Right lobe of liver (tissue), 6 donors: Measurements from ENCODE around the gene KMT2C. TPM values are rescaled to one million over a fixed set of nuclear protein-coding genes. Genes with fewer than 3 reads are reported as not detected.
A peak's percentile ranks its signal among the peaks of the same experiment; 100 is the strongest.
"Not testable (repeated sequence)": the region's sequence is repeated elsewhere in the genome, so short reads cannot be mapped to it uniquely, and the experiment has no call there.

Source experiments
- ATAC-seq, 4 donors: fragments of 200-7000 bp; cut with Tn5 transposase; one replicate each; pipeline ENCODE4 v1.9.1; 2020; ENCODE audit warnings: mild to moderate bottlenecking in 4 of 4, moderate library complexity in 4 of 4
- DNase-seq, 3 donors: peaks; one replicate each; pipeline ENCODE4 v3.0.0-alpha.2; 2020
- H3K27ac ChIP-seq, 3 donors: fragments of 200-600 bp; one replicate each; pipeline ENCODE4 v1.8.0; 2022
- H3K27me3 ChIP-seq, 2 donors: fragments of 200-600 bp; one replicate each; pipeline ENCODE4 v1.8.0; 2022
- H3K36me3 ChIP-seq, 4 donors: fragments of 200-600 bp; sonication (generic) in 1 of 4; one replicate each; pipeline versions ENCODE4 v1.5.1 to v1.8.0; 2017 to 2022; ENCODE audit warnings: control low read depth in 1 of 4
- H3K4me1 ChIP-seq, 4 donors: fragments of 200-600 bp; sonication (generic) in 1 of 4; one replicate each; pipeline versions ENCODE4 v1.5.1 to v1.8.0; 2017 to 2022; ENCODE audit warnings: control low read depth in 1 of 4
- H3K4me3 ChIP-seq, 3 donors: fragments of 200-600 bp; one replicate each; pipeline ENCODE4 v1.8.0; 2022
- H3K9me3 ChIP-seq, 4 donors: fragments of 200-600 bp; sonication (generic) in 1 of 4; one replicate each; pipeline versions ENCODE4 v1.5.1 to v1.8.0; 2017 to 2022; ENCODE audit warnings: control low read depth in 1 of 4
- POLR2A ChIP-seq: fragments of 450-650 bp; IDR thresholded peaks from one replicate; pipeline ENCODE4 v1.6.1; 2017; ENCODE audit warnings: antibody characterized with exemption, mild to moderate bottlenecking
- WGBS: methylation state at CpG from one replicate; pipeline ENCODE4 v1.1.6; 2018; ENCODE audit warnings: low coverage, low lambda C conversion rate; ENCODE audit not compliant: insufficient coverage; ENCODE audit errors: missing lambda C conversion rate; 5-methylcytosine and 5-hydroxymethylcytosine counted together
- intact Hi-C, 2 donors: fragments of 100-400 bp; cut with DNase I; formaldehyde crosslinking; loops; one replicate each; pipeline versions ENCODE4 v1.11.2 to v1.14.1; 2022
- total RNA-seq, 6 experiments: library from RNA; depleted of rRNA in 2 of 6; stranded (reverse); fragments of >200 nt in 2 of 6; fragmentation: NEBNext Ultra II Directional in 3 of 6; extraction: Animal tissue kit (Norgen Biotek cat#: 25700) in 3 of 6; gene quantifications; one replicate each; pipeline versions ENCODE4 v1.1.0 to v1.2.4, GENCODE V29; 2016 to 2023
- TF ChIP-seq, protein P1 (sequence below), 4 donors: fragments of 200-600 bp in 3 of 4; fragments of 450-650 bp in 1 of 4; IDR thresholded peaks; one replicate each; pipeline versions ENCODE4 v1.5.1 to v1.8.0; 2016 to 2022; ENCODE audit warnings: antibody characterized with exemption in 4 of 4, mild to moderate bottlenecking in 2 of 4
- donor health status: DM: no; HTN: yes; CAD: no.
- donor health status: DM: no; HTN: no; CAD: no.
- donor health status: DM: no; HTN: no; CAD: no.
- donor health status: DM: no; HTN: yes; CAD: no.
- donor health status: DM: no; HTN: yes; CAD: no.

The KMT2C gene
- total RNA-seq, 6 experiments from 2014 or later: 20.6 to 32.0 (median 29.9) TPM

- Histone ChIP-seq H3K27me3 (no peaks in the 10 kb centered on the region), H3K27ac (no peak overlapping the region), H3K9me3 (no peaks in the 10 kb centered on the region), H3K36me3 (no peaks in the 10 kb centered on the region), H3K4me3 (no peak overlapping the region), H3K4me1 (no peaks in the 10 kb centered on the region)
- intact Hi-C loops: no loop called here
- ATAC-seq (peak in 1 of 4 donors; percentile 22), DNase-seq (no peak)
- no peak for TF ChIP-seq POLR2A
- TF ChIP-seq, protein P1, sequence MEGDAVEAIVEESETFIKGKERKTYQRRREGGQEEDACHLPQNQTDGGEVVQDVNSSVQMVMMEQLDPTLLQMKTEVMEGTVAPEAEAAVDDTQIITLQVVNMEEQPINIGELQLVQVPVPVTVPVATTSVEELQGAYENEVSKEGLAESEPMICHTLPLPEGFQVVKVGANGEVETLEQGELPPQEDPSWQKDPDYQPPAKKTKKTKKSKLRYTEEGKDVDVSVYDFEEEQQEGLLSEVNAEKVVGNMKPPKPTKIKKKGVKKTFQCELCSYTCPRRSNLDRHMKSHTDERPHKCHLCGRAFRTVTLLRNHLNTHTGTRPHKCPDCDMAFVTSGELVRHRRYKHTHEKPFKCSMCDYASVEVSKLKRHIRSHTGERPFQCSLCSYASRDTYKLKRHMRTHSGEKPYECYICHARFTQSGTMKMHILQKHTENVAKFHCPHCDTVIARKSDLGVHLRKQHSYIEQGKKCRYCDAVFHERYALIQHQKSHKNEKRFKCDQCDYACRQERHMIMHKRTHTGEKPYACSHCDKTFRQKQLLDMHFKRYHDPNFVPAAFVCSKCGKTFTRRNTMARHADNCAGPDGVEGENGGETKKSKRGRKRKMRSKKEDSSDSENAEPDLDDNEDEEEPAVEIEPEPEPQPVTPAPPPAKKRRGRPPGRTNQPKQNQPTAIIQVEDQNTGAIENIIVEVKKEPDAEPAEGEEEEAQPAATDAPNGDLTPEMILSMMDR (IDR thresholded peaks at IDR 0.05): no peak
- 72% methylated on average over 5 of the region's 5 CpGs for WGBS
Observed at GRCh38 chr7:152419473-152420429, 16.1 kb downstream of the KMT2C start.

DNA sequence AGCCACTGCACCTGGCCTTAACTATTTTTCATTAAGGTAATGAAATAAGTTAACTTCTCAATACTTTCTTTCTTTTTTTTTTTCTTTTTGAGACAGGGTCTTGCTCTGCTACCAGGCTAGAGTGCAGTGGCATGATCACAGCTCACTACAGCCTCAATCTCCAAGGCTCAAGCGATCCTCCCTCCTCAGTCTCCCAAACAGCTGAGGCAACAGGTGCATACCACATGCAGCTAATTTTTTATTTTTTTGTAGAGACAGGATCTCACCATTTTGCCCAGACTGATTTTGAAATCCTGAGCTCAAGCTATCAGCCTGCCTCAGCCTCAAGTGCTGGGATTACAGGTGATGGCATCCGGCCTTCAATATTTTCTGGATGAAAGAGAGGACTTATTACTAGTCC, 21.0 kb downstream of the KMT2C start:
- no peaks in the 10 kb centered on the region for H3K27me3 ChIP-seq
- no peaks in the 10 kb centered on the region for H3K4me1 ChIP-seq
- ATAC-seq: no peak
- no peak for DNase-seq
- TF ChIP-seq POLR2A: no peak
- TF ChIP-seq, protein P1 (IDR thresholded peaks at IDR 0.05): no peak
- H3K4me3 ChIP-seq: no peak overlapping the region
- no peaks in the 10 kb centered on the region for H3K9me3 ChIP-seq
- no peak overlapping the region for H3K27ac ChIP-seq
- WGBS: 71% methylated on average over 2 of the region's 2 CpGs
- intact Hi-C loops: no loop called here
- no peaks in the 10 kb centered on the region for H3K36me3 ChIP-seq

DNA sequence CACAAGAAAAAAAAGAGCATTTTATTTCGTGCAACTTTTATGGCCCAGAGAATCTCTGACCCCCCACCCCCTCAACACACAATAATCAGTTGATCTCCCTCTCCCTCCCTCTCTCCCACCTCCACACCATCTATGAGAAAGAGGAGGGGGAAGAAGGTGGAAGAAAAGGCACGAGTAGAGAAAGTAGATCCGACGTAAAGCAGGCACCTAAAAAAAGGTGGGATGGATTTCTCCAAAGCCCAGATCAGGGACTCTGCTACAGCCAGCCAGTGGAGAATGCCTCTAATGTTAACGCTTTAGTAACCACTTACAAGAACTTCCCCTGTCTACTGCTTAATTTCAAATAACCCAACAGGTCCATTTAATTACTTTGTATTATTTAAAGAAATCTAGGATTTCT, 24.4 kb downstream of the KMT2C start:
- H3K27me3 ChIP-seq: no peaks in the 10 kb centered on the region
- no peak for DNase-seq
- WGBS: 31% methylated on average over 5 of the region's 5 CpGs
- no peak overlapping the region for H3K27ac ChIP-seq
- no peaks in the 10 kb centered on the region for H3K36me3 ChIP-seq
- TF ChIP-seq POLR2A: no peak
- TF ChIP-seq, protein P1 (IDR thresholded peaks at IDR 0.05): no peak
- no peaks in the 10 kb centered on the region for H3K9me3 ChIP-seq
- H3K4me3 ChIP-seq: no peak overlapping the region
- intact Hi-C loops: no loop called here
- ATAC-seq: no peak
- no peaks in the 10 kb centered on the region for H3K4me1 ChIP-seq

- 19% methylated on average over 3 of the region's 3 CpGs for WGBS
- peak in 3 of 4 donors; percentile 12 to 26 (median 24) for ATAC-seq
- no peaks in the 10 kb centered on the region for H3K36me3 ChIP-seq
Observed at GRCh38 chr7:152406491-152406890, 29.3 kb downstream of the KMT2C start.

DNA sequence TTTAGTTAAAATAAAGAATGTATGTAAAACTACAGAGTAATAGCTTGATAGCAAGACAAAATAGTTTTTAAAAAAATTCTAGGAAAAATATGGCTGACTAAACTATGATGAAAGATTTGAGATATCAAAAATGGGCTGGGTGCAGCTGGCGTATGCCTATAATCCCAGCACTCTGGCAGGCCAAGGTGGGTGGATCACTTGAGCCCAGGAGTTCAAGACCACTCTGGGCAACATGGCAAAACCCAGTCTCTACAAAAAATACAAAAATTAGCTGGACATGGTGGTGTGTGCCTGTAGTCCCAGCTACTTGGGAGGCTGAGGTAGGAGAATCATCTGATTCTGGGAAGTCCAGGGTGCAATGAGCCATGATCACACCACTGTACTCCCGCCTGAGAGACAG, 29.8 kb downstream of the KMT2C start:
- H3K9me3 ChIP-seq, intact Hi-C loops, H3K4me1 ChIP-seq, DNase-seq, H3K4me3 ChIP-seq, H3K27me3 ChIP-seq, H3K27ac ChIP-seq, H3K36me3 ChIP-seq: not testable (repeated sequence)
- WGBS: 35% methylated on average over 2 of the region's 2 CpGs
- peak in 2 of 4 donors; percentile 20 to 24 for ATAC-seq

More at GRCh38 chr7:152406491-152406890, 29.3 kb downstream of the KMT2C start:
- TF ChIP-seq POLR2A: no peak
- TF ChIP-seq, protein P1 (IDR thresholded peaks at IDR 0.05): no peak
- no peaks in the 10 kb centered on the region for H3K9me3 ChIP-seq
- H3K27ac ChIP-seq: no peak overlapping the region
- H3K4me1 ChIP-seq: no peaks in the 10 kb centered on the region
- intact Hi-C loops: no loop called here
- no peaks in the 10 kb centered on the region for H3K27me3 ChIP-seq
- no peak overlapping the region for H3K4me3 ChIP-seq
- DNase-seq: no peak
